GM06990 (cell line): ENCODE measurements around the gene TUBB3.

ENCODE experiments used
- DNase-seq: peaks from one replicate; pipeline ENCODE4 v3.0.0-alpha.2; 2011; ENCODE audit not compliant: insufficient read length; ENCODE audit errors: extremely low read depth
- H3K27me3 ChIP-seq: replicated peaks from 2 replicates; pipeline ENCODE4 v1.6.0; 2011; ENCODE audit warnings: low read length; ENCODE audit not compliant: control insufficient read depth, insufficient read depth
- H3K36me3 ChIP-seq: 2 replicates; pipeline ENCODE4 v1.5.1; 2011; ENCODE audit warnings: low read length; ENCODE audit not compliant: control insufficient read depth, insufficient read depth
- H3K4me3 ChIP-seq: replicated peaks from 2 replicates; pipeline ENCODE4 v1.5.1; 2011; ENCODE audit warnings: low read depth, mild to moderate bottlenecking, control low read depth, low read length
- TF ChIP-seq, protein P1 (sequence below): IDR thresholded peaks from 2 replicates; pipeline ENCODE4 v1.5.1; 2011; ENCODE audit warnings: low read length, control low read depth, mild to moderate bottlenecking, inconsistent platforms; ENCODE audit not compliant: insufficient read depth, poor library complexity, severe bottlenecking

Gene TUBB3

DNA sequence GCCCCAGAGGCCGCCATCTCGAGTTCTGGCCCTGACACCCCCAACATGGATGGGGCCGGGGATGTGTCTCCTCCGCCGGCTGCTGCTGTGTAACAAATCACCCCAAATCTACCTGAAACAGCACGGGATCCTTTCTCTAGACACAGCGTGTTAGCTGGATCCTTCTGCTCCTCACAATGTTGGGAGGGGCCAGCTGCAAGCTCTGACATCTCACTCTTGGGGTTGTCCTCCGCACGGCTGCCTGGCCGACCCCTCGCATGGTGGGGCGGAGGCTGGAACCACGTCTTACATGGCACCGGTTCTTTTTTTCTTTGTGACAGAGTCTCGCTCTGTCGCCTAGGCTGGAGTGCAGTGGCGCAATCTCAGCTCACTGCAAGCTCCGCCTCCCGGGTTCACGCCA lies 13.8 kb downstream of the TUBB3 start:
- TF ChIP-seq, protein P1, sequence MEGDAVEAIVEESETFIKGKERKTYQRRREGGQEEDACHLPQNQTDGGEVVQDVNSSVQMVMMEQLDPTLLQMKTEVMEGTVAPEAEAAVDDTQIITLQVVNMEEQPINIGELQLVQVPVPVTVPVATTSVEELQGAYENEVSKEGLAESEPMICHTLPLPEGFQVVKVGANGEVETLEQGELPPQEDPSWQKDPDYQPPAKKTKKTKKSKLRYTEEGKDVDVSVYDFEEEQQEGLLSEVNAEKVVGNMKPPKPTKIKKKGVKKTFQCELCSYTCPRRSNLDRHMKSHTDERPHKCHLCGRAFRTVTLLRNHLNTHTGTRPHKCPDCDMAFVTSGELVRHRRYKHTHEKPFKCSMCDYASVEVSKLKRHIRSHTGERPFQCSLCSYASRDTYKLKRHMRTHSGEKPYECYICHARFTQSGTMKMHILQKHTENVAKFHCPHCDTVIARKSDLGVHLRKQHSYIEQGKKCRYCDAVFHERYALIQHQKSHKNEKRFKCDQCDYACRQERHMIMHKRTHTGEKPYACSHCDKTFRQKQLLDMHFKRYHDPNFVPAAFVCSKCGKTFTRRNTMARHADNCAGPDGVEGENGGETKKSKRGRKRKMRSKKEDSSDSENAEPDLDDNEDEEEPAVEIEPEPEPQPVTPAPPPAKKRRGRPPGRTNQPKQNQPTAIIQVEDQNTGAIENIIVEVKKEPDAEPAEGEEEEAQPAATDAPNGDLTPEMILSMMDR, result no peak
- no peak for DNase-seq
- Histone ChIP-seq H3K4me3 (no peak overlapping the region), H3K27me3 (no peaks in the 10 kb centered on the region), H3K36me3 (no peaks in the 10 kb centered on the region)

GRCh38 chr16:89938175-89938885 lies 15.2 kb downstream of the TUBB3 start:
- TF ChIP-seq, protein P1, result no peak
- Histone ChIP-seq H3K4me3 (no peak overlapping the region), H3K27me3 (no peaks in the 10 kb centered on the region), H3K36me3 (no peaks in the 10 kb centered on the region)
- DNase-seq, result no peak

DNA sequence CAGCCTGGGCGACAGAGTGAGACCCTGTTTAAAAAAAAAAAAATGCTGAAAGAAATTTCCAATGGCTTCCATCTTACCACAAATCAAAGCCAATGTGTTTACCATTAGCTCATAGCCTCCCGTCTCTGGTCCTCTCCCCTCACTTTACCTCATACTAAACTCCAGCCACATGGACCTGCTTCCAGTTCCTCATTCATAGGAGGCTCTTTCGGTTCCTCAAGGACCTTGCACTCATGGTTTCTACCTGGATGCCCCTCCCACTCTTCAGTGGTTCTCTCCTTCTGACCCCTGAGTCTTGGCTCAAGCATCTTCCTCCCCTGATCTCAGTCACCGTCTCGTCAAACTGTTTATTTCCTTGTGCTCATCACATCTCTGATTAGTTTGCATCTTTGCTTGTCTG lies 21.6 kb downstream of the TUBB3 start:
- TF ChIP-seq, protein P1, result no peak
- H3K36me3 ChIP-seq, result no peaks in the 10 kb centered on the region
- DNase-seq, result peak; percentile 49
- no peaks in the 10 kb centered on the region; the same call in 1 of the 2 replicates for H3K27me3 ChIP-seq
- H3K4me3 ChIP-seq, result no peak overlapping the region

GRCh38 chr16:89945654-89946053 lies 22.5 kb downstream of the TUBB3 start:
- no peak for DNase-seq
- Histone ChIP-seq H3K27me3 (no peaks in the 10 kb centered on the region; the same call in 1 of the 2 replicates), H3K36me3 (no peaks in the 10 kb centered on the region), H3K4me3 (no peak overlapping the region)
- TF ChIP-seq, protein P1, result peak; percentile 37

DNA sequence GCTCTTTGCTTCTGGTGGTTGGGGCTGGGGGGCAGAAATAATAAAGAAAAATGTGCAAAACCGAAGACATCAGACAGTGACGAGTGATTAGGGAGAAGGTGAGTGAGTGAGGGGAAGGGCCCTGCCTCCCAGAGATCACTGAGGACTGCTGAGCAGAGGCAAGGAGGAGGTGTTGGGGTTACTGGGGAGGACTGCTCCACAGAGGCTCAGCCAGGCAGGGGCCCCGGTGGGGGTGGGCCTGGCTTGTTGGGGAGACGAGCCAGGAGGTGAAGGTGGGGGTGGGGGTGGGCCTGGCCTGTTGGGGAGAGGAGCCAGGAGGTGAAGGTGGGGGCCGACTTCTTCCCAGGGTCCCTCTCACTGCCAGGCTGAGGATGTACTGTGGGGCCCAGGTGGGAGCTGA lies 23.4 kb downstream of the TUBB3 start:
- TF ChIP-seq, protein P1, result no peak

DNA sequence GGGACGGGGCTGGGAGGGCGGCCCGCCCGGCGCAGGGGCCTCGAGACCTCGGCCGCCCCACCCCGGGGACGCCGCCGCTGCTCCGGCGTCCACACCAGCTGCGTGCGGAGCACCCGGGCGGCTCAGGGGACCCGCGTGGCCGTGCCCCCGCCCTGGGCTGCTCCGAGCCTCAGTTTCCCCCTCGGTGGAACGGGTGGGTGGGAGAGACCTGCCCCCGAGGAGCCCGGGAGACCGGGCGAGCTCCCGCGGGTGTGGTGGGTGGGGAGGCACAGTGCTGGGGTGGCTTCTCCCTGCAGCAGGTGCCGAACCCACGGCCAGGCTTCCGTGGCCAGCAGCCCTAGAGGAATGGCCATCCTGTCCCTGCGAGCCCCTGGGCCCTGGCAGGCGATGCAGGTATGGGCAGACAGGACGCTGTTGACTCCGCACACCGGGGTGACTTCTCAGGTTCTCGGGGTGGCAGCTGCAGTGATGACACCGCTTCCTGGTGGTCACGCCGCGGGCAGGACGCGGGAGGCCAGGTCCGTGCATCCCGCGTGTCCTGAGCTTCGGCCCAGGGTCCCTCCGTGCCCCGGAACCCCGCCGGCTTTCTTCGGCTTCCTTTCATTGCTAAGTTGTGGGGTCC lies 26.1 kb downstream of the TUBB3 start:
- Histone ChIP-seq H3K27me3 (no peaks in the 10 kb centered on the region; the same call in 1 of the 2 replicates), H3K36me3 (no peaks in the 10 kb centered on the region), H3K4me3 (peak overlapping the region; percentile 71)
- DNase-seq, result no peak
- TF ChIP-seq, protein P1, result no peak

More for the DNA sequence above, 23.4 kb downstream of the TUBB3 start:
- Histone ChIP-seq H3K27me3 (no peaks in the 10 kb centered on the region; the same call in 1 of the 2 replicates), H3K4me3 (no peak overlapping the region), H3K36me3 (no peaks in the 10 kb centered on the region)
- no peak for DNase-seq
